ENCODE data around the gene TMEM196.

DNA sequence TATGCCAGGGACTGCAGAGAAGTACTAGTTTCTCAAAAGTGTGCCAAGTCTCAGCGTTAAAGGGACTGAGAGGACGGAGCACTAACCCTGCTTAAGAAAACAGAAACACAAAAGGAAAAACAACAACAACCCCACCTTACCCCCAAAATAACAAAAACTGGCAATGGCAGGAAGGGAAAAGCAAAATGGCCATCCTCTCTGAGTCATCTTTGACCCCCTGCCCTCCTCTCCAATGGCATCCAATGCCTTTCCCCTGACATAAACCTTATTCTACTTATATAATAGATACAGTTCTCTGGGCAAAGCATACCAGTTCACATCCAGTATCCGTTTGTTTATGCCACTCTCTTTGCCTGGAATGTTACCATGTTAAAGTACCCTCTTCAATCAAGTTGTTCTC, 66.2 kb downstream of the TMEM196 start:
- TF ChIP-seq, protein P1, sequence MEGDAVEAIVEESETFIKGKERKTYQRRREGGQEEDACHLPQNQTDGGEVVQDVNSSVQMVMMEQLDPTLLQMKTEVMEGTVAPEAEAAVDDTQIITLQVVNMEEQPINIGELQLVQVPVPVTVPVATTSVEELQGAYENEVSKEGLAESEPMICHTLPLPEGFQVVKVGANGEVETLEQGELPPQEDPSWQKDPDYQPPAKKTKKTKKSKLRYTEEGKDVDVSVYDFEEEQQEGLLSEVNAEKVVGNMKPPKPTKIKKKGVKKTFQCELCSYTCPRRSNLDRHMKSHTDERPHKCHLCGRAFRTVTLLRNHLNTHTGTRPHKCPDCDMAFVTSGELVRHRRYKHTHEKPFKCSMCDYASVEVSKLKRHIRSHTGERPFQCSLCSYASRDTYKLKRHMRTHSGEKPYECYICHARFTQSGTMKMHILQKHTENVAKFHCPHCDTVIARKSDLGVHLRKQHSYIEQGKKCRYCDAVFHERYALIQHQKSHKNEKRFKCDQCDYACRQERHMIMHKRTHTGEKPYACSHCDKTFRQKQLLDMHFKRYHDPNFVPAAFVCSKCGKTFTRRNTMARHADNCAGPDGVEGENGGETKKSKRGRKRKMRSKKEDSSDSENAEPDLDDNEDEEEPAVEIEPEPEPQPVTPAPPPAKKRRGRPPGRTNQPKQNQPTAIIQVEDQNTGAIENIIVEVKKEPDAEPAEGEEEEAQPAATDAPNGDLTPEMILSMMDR (IDR thresholded peaks at IDR 0.05; ENCODE audit: low read length): no peak
- TF ChIP-seq EZH2phosphoT487 (IDR thresholded peaks at IDR 0.05; ENCODE audit: low read length): no peak

Data from MM.1S (cell line).